Pancreas (tissue), 10 donors: ENCODE measurements around the gene FGA. TPM values are rescaled to one million over a fixed set of nuclear protein-coding genes. Genes with fewer than 3 reads are reported as not detected.

ENCODE experiments used
- ATAC-seq, 4 donors: fragments of 200-7000 bp; cut with Tn5 transposase; one replicate each; pipeline versions ENCODE4 v1.8.0 to v1.9.1; 2020; ENCODE audit warnings: mild to moderate bottlenecking in 4 of 4, moderate library complexity in 4 of 4
- DNase-seq, 6 donors: peaks; one replicate each; pipeline ENCODE4 v3.0.0-alpha.2; 2020
- FAIRE-seq: peaks from 2 replicates; lab custom pipeline; 2012; peaks lifted over from hg19 to GRCh38; lab: Jason Lieb, UNC
- H3K27ac ChIP-seq, 4 donors: fragments of 200-600 bp; sonication (generic); 1 replicate in 3 of 4; 2 replicates in 1 of 4; pipeline versions ENCODE4 v1.5.0 to v1.8.0; 2020
- H3K27me3 ChIP-seq, 4 donors: fragments of 200-600 bp; one replicate each; pipeline ENCODE4 v1.8.0; 2021
- H3K36me3 ChIP-seq, 3 donors: fragments of 200-600 bp; sonication (generic) in 1 of 3; one replicate each; pipeline versions ENCODE4 v1.5.0 to v1.8.0; 2020 to 2021
- H3K4me1 ChIP-seq, 3 donors: fragments of 200-600 bp; one replicate each; pipeline ENCODE4 v1.8.0; 2021
- H3K4me3 ChIP-seq, 4 donors: fragments of 200-600 bp; sonication (generic) in 2 of 4; one replicate each; pipeline versions ENCODE4 v1.5.0 to v1.8.0; 2020 to 2021
- H3K9me3 ChIP-seq, 4 donors: fragments of 200-600 bp; one replicate each; pipeline ENCODE4 v1.8.0; 2021
- CTCF ChIP-seq, 4 donors: fragments of 200-600 bp; sonication (generic) in 3 of 4; IDR thresholded peaks; one replicate each; pipeline versions ENCODE4 v1.5.0 to v1.8.0; 2021; ENCODE audit warnings: antibody characterized with exemption in 4 of 4
- WGBS, 2 donors: extraction: QIAGEN DNeasy Blood & Tissue Kit; methylation state at CpG; one replicate each; pipeline ENCODE4 v1.1.7; 2013; 5-methylcytosine and 5-hydroxymethylcytosine counted together
- intact Hi-C, 3 donors: fragments of 100-400 bp; cut with DNase I; formaldehyde crosslinking; loops; one replicate each; pipeline versions ENCODE4 v1.11.1 to v1.14.2; 2022
- polyA plus RNA-seq, 2 donors: library from polyadenylated mRNA; stranded (reverse); fragments of 200-250 nt; gene quantifications; one replicate each; pipeline ENCODE4 v1.2.3, GENCODE V29; 2013
- total RNA-seq, 6 donors: library from RNA; stranded (reverse); fragmentation: NEBNext Ultra II Directional in 4 of 6; extraction: Animal tissue kit (Norgen Biotek cat#: 25700) in 4 of 6; gene quantifications; one replicate each; pipeline versions ENCODE4 v1.2.1 to v1.2.4, GENCODE V29; 2021 to 2023
- donor health status: healthy with polysubstance abuse.
- donor health status: DM: no; HTN: no; CAD: no; lungs with moderate emphysema.
- donor health status: DM: no; HTN: no; CAD: no.
- donor health status: control.
- donor health status: control.
- donor health status: Bipolar disorder and iron deficiency.
- donor health status: DM: yes; HTN: yes; CAD: no.
- donor health status: DM: no; HTN: no; CAD: no.
- donor health status: DM: no; HTN: no; CAD: no.
- donor health status: DM: yes; HTN: yes; CAD: no.

FGA gene
- total and polyA plus RNA-seq, 8 donors = 0.09 to 30.3 (median 7.7) TPM

GRCh38 chr4:154574311-154574710 is 16.2 kb downstream of the FGA start:
- intact Hi-C loops = no loop called here
- 77 to 83% methylated on average over 3 of the region's 3 CpGs for WGBS, 2 donors
- H3K36me3 ChIP-seq = no peaks in the 10 kb centered on the region
- FAIRE-seq (no peak), DNase-seq (no peak), ATAC-seq (no peak)
- H3K4me3 ChIP-seq = no peak overlapping the region
- H3K9me3 ChIP-seq = no peaks in the 10 kb centered on the region
- no peaks in the 10 kb centered on the region for H3K27me3 ChIP-seq
- H3K4me1 ChIP-seq = no peaks in the 10 kb centered on the region
- H3K27ac ChIP-seq = no peak overlapping the region
- TF ChIP-seq CTCF (IDR thresholded peaks at IDR 0.05) = no peak

- 65 to 69% methylated on average over 5 of the region's 5 CpGs for WGBS, 2 donors
- FAIRE-seq (no peak), DNase-seq (no peak), ATAC-seq (no peak)
- Histone ChIP-seq H3K36me3 (no peaks in the 10 kb centered on the region), H3K4me1 (no peaks in the 10 kb centered on the region), H3K27ac (no peak overlapping the region), H3K4me3 (no peak overlapping the region), H3K27me3 (no peaks in the 10 kb centered on the region), H3K9me3 (no peaks in the 10 kb centered on the region)
- intact Hi-C loops = no loop called here
- no peak for TF ChIP-seq CTCF (IDR thresholded peaks at IDR 0.05)
These were observed 17.2 kb downstream of the FGA start for GRCh38 chr4:154573190-154573870.

GRCh38 chr4:154569584-154569983 is 21.0 kb downstream of the FGA start:
- Histone ChIP-seq H3K27ac (no peak overlapping the region), H3K27me3 (no peaks in the 10 kb centered on the region), H3K4me1 (no peaks in the 10 kb centered on the region), H3K9me3 (no peaks in the 10 kb centered on the region), H3K36me3 (no peaks in the 10 kb centered on the region), H3K4me3 (no peak overlapping the region)
- TF ChIP-seq CTCF (IDR thresholded peaks at IDR 0.05) = no peak
- 76 to 83% methylated on average over 5 of the region's 5 CpGs for WGBS, 2 donors
- intact Hi-C loops = no loop called here
- ATAC-seq = no peak
- DNase-seq = no peak
- FAIRE-seq = no peak

GRCh38 chr4:154569028-154569427 is 21.5 kb downstream of the FGA start:
- Histone ChIP-seq H3K4me1 (no peaks in the 10 kb centered on the region), H3K27me3 (no peaks in the 10 kb centered on the region), H3K4me3 (no peak overlapping the region), H3K9me3 (no peaks in the 10 kb centered on the region), H3K36me3 (no peaks in the 10 kb centered on the region), H3K27ac (no peak overlapping the region)
- intact Hi-C loops = no loop called here
- 45 to 48% methylated on average over 3 of the region's 3 CpGs for WGBS, 2 donors
- no peak for ATAC-seq
- no peak for DNase-seq
- FAIRE-seq = no peak
- TF ChIP-seq CTCF (IDR thresholded peaks at IDR 0.05) = no peak

GRCh38 chr4:154566639-154567204 is 23.8 kb downstream of the FGA start:
- no peak for FAIRE-seq

More at GRCh38 chr4:154566639-154567204, 23.8 kb downstream of the FGA start:
- ATAC-seq (no peak), DNase-seq (no peak)
- Histone ChIP-seq H3K36me3 (no peaks in the 10 kb centered on the region), H3K9me3 (no peaks in the 10 kb centered on the region), H3K4me1 (no peaks in the 10 kb centered on the region), H3K27me3 (no peaks in the 10 kb centered on the region), H3K27ac (no peak overlapping the region), H3K4me3 (no peak overlapping the region)
- intact Hi-C loops = no loop called here
- WGBS, 2 donors = 67 to 75% methylated on average over 5 of the region's 5 CpGs
- TF ChIP-seq CTCF (IDR thresholded peaks at IDR 0.05) = no peak
